Measurements from ENCODE around the gene SUDS3. TPM values are rescaled to one million over a fixed set of nuclear protein-coding genes. Genes with fewer than 3 reads are reported as not detected.

Gene SUDS3
- total RNA-seq, 1 experiment from 2014 or later = 50.5 TPM

GRCh38 chr12:118424884-118425283 lies 48.5 kb downstream of the SUDS3 start:
- Histone ChIP-seq H3K23me2 (ENCODE audit: insufficient read length, low read depth, low read length, poor library complexity, severe bottlenecking) (no peaks in the 10 kb centered on the region), H2AFZ (ENCODE audit: low read length) (no peak overlapping the region), H3K56ac (ENCODE audit: insufficient read length, low read depth, low read length) (no peak overlapping the region), H2AK5ac (ENCODE audit: insufficient read length, low read length) (no peak overlapping the region), H3K79me1 (ENCODE audit: insufficient read depth, low read depth, low read length, poor library complexity, severe bottlenecking) (no peaks in the 10 kb centered on the region), H3K79me2 (ENCODE audit: insufficient read depth, low read length) (no peaks in the 10 kb centered on the region), H4K20me1 (ENCODE audit: control insufficient read depth, insufficient read depth, insufficient read length) (no peaks in the 10 kb centered on the region), H3K18ac (ENCODE audit: insufficient read length, low read depth, low read length) (no peak overlapping the region), H3K14ac (ENCODE audit: insufficient read depth, low read length) (no peak overlapping the region), H3K4me1 (ENCODE audit: insufficient read depth, low read length) (no peaks in the 10 kb centered on the region; the same call in 1 of the 2 replicates), H2BK5ac (ENCODE audit: insufficient read length, low read length) (no peak overlapping the region), H4K5ac (ENCODE audit: insufficient read length, low read depth, low read length) (no peak overlapping the region), H4K8ac (replicated peaks; ENCODE audit: insufficient read length, low read depth, low read length) (no peak overlapping the region), H3K4ac (ENCODE audit: low read depth, low read length) (no peak overlapping the region), H3K9ac (ENCODE audit: extremely low read depth, insufficient read length, low read length) (no peak overlapping the region), H2BK20ac (ENCODE audit: low read depth, low read length, poor library complexity, severe bottlenecking) (no peak overlapping the region), H2BK12ac (ENCODE audit: insufficient read length, low read depth, low read length) (no peak overlapping the region), H4K91ac (ENCODE audit: insufficient read length, low read depth, low read length) (no peak overlapping the region), H3K4me2 (ENCODE audit: insufficient read depth, insufficient read length, low read length) (no peak overlapping the region), H3K9me3 (ENCODE audit: control insufficient read depth, low read depth, low read length) (no peaks in the 10 kb centered on the region), H3T11ph (ENCODE audit: low read length) (no peak overlapping the region), H2BK15ac (ENCODE audit: low read depth, low read length) (no peak overlapping the region), H3K23ac (ENCODE audit: insufficient read length, low read depth, low read length) (no peak overlapping the region), H2BK120ac (ENCODE audit: low read depth, low read length, poor library complexity, severe bottlenecking) (no peak overlapping the region), H3K27ac (ENCODE audit: insufficient read length, low read depth, low read length) (no peak overlapping the region), H3K27me3 (ENCODE audit: insufficient read depth, low read length) (no peaks in the 10 kb centered on the region; the same call in 1 of the 2 replicates)
- no peaks in the 10 kb centered on the region for H3K27me3 Mint-ChIP-seq (ENCODE audit: low read depth)
- no peak overlapping the region for H3K4me3 Mint-ChIP-seq
- no peak overlapping the region for H3K27ac Mint-ChIP-seq
- H3K9me3 Mint-ChIP-seq = no peaks in the 10 kb centered on the region
- peaks cover 0 to 9% (median 5%) of the 10 kb centered on the region in 3 experiments; a peak in 4 of 7 replicates for H3K36me3 Mint-ChIP-seq (ENCODE audit: insufficient read depth in 1 of 3, low read depth in 3 of 3)
- TF ChIP-seq CTCF (conservative IDR thresholded peaks at IDR 0.05) = no peak
- WGBS (ENCODE audit: extremely low coverage, insufficient read length, low lambda C conversion rate) = no CpG with 5 or more reads among the region's 7 CpGs
- no peak for DNase-seq
- peaks cover 6 to 11% of the 10 kb centered on the region in 2 experiments for H3K4me1 Mint-ChIP-seq
